Measurements from ENCODE around the gene CDH1.

CDH1 gene

DNA sequence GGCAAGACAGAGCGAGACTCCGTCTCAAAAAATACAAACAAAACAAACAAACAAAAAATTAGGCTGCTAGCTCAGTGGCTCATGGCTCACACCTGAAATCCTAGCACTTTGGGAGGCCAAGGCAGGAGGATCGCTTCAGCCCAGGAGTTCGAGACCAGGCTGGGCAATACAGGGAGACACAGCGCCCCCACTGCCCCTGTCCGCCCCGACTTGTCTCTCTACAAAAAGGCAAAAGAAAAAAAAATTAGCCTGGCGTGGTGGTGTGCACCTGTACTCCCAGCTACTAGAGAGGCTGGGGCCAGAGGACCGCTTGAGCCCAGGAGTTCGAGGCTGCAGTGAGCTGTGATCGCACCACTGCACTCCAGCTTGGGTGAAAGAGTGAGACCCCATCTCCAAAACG, 531 bp upstream of the CDH1 start:
- no peak overlapping the region for H3K4me3 ChIP-seq (ENCODE audit: low read depth, low read length)
- in situ Hi-C loops (cut with HindIII; ENCODE audit: low sequenced_read_pairs) = no loop called here
- TF ChIP-seq, protein P1, sequence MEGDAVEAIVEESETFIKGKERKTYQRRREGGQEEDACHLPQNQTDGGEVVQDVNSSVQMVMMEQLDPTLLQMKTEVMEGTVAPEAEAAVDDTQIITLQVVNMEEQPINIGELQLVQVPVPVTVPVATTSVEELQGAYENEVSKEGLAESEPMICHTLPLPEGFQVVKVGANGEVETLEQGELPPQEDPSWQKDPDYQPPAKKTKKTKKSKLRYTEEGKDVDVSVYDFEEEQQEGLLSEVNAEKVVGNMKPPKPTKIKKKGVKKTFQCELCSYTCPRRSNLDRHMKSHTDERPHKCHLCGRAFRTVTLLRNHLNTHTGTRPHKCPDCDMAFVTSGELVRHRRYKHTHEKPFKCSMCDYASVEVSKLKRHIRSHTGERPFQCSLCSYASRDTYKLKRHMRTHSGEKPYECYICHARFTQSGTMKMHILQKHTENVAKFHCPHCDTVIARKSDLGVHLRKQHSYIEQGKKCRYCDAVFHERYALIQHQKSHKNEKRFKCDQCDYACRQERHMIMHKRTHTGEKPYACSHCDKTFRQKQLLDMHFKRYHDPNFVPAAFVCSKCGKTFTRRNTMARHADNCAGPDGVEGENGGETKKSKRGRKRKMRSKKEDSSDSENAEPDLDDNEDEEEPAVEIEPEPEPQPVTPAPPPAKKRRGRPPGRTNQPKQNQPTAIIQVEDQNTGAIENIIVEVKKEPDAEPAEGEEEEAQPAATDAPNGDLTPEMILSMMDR (IDR thresholded peaks at IDR 0.05; ENCODE audit: low read depth, low read length, missing control alignments) = no peak
- no peak for DNase-seq (ENCODE audit: low read depth)

DNA sequence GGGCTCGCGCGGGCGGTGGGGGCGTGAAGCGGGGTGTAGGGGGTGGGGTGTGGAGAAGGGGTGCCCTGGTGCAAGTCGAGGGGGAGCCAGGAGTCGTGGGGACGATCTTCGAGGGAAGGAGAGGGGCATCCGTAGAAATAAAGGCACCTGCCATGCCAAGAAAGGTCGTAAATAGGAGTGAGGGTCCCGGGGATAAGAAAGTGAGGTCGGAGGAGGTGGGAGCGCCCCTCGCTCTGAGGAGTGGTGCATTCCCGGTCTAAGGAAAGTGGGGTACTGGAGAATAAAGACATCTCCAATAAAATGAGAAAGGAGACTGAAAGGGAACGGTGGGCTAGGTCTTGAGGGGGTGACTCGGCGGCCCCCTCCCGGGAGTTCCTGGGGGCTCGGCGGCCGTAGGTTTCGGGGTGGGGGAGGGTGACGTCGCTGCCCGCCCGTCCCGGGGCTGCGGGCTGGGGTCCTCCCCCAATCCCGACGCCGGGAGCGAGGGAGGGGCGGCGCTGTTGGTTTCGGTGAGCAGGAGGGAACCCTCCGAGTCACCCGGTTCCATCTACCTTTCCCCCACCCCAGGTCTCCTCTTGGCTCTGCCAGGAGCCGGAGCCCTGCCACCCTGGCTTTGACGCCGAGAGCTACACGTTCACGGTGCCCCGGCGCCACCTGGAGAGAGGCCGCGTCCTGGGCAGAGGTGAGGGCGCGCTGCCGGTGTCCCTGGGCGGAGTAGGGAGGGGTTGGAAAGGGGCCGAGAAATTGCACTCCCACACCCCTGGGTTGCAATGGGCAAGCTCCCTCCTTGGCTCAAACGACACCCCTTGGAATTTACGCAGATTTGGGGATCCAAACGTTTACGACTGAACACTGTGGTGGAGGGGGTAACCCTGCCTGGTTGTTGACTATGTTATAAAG, 888 bp downstream of the CDH1 start:
- H3K4me3 ChIP-seq (ENCODE audit: low read depth, low read length) = no peak overlapping the region
- no peak for DNase-seq (ENCODE audit: low read depth)
- in situ Hi-C loops (cut with HindIII; ENCODE audit: low sequenced_read_pairs) = no loop called here
- TF ChIP-seq, protein P1 (IDR thresholded peaks at IDR 0.05; ENCODE audit: low read depth, low read length, missing control alignments) = no peak

DNA sequence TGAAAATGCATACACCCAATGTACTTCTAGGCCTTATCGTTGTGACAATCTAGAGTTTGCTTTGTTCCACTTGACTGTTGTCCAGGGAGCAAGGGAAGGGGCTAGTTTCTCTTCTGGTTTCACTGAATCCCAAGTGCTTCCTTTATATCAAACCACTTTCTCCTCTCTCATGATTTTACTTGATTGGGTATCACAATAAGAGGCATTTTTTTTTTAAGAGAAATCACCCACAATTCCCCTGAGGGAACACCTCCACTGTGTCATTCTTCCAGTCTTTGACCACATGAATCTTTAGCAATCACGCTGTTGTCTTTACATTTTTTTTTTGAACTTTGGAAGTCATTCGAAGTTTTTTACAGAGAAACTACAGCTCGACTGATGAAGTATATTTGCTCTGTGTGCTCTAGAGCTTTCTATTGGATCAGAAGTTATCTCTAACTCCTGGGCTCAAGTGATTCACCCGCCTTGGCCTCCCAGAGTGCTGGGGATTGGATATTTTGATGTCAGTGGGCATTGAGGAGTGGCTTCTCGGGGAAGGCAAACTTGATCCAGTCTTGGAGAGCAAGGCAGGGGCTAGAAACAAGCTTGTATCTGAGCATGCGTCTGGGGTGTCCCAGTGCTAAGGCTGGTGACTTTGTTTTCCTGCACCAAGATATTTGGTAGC, 3.0 kb downstream of the CDH1 start:
- no peak for DNase-seq (ENCODE audit: low read depth)
- TF ChIP-seq, protein P1 (IDR thresholded peaks at IDR 0.05; ENCODE audit: low read depth, low read length, missing control alignments) = no peak
- in situ Hi-C loops (cut with HindIII; ENCODE audit: low sequenced_read_pairs) = no loop called here
- H3K4me3 ChIP-seq (ENCODE audit: low read depth, low read length) = no peak overlapping the region

DNA sequence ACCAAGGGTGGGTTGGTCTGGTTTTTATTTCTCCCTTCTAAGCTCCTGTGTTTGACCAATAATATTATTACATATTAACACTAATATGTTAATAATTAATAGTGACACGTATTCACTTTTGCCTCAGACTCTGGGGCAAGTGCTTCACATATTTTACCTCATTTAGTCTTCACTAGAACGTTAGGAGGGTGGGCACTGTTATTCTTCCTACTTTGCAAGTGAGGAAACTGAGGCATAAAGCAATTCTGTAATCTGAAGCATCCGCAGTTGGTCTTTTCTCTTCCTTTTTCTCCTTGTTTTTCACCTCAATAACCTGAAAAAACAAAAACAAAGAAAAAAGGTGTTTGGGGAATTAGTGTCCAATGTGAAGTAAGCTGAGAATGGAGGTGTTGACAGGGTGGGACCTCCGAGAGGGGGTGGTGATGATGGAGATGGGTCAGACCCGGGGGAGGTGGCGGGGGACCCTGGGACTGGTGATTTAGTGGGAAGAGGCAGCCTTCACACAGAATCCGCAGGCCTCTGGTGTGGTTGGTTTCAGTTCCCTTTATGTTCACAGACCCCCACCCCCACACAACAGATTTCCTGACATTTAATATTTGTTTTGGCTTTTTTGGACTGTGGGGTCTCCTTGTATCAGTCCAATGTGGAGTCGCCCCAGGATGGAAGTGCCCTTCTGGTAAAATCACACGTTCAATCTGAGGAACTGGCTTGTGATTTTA, 3.7 kb downstream of the CDH1 start:
- TF ChIP-seq, protein P1 (IDR thresholded peaks at IDR 0.05; ENCODE audit: low read depth, low read length, missing control alignments) = no peak
- DNase-seq (ENCODE audit: low read depth) = no peak
- in situ Hi-C loops (cut with HindIII; ENCODE audit: low sequenced_read_pairs) = no loop called here
- no peak overlapping the region for H3K4me3 ChIP-seq (ENCODE audit: low read depth, low read length)

DNA sequence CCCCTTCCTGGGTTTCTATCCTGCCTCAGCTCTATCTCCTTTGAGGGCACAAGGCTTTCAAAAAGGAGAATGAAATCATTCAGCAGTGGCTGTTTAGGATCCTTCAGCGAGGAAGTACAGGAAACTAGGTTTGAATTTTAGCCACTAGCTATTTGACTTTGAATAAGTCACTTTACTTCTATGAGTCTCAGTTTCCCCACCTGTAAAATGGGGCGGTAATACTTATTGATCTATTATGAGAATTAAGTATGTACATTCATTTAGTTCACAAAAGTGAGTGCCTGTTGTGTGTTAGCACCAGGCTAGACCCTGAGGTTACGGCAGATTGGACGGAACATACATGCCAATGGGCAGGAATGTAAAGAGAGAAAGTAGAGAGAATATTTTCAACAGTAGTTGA, 6.6 kb downstream of the CDH1 start:
- no peak for DNase-seq (ENCODE audit: low read depth)
- in situ Hi-C loops (cut with HindIII; ENCODE audit: low sequenced_read_pairs) = no loop called here
- TF ChIP-seq, protein P1 (IDR thresholded peaks at IDR 0.05; ENCODE audit: low read depth, low read length, missing control alignments) = no peak
- H3K4me3 ChIP-seq (ENCODE audit: low read depth, low read length) = no peak overlapping the region

DNA sequence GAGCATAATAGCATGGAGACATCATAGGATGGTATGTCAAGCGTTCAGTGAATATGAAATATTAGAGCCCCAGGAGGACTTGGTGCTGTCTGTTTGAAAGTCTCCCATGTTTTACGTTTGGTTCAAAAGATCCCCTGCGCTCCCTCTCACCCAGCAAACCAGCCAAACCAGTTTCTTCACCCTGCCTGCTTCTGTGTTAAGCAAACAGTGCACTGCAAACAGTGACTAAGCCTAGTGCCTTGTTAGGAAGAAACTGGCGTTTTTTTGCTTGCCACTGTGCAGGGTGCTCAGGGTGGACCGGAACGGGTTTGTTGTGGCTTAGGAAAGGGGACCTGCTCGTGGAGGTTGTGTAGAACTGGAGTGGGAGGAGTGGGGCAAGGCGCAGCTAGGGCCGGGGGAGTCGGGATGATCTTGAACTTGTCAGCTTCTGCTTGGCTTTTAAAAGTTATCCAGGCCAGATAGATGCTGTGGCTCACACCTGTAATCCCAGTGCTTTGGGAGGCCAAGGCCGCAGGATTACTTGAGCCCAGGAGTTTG, 7.7 kb downstream of the CDH1 start:
- no peak for DNase-seq (ENCODE audit: low read depth)
- in situ Hi-C loops (cut with HindIII; ENCODE audit: low sequenced_read_pairs) = no loop called here
- TF ChIP-seq, protein P1 (IDR thresholded peaks at IDR 0.05; ENCODE audit: low read depth, low read length, missing control alignments) = no peak
- no peak overlapping the region for H3K4me3 ChIP-seq (ENCODE audit: low read depth, low read length)
